Left ventricle myocardium inferior (tissue), 1 donor: Measurements from ENCODE around the gene PTGDR2. TPM values are rescaled to one million over a fixed set of nuclear protein-coding genes. Genes with fewer than 3 reads are reported as not detected.

ENCODE experiments used
- DNase-seq: peaks from one replicate; pipeline ENCODE4 v3.0.0-alpha.2; 2020
- H3K27ac ChIP-seq: fragments of 200-600 bp; replicated peaks from 2 replicates; pipeline ENCODE4 v1.8.0; 2021
- H3K27me3 ChIP-seq: fragments of 200-600 bp; 2 replicates; pipeline ENCODE4 v1.8.0; 2021; ENCODE audit warnings: low read depth
- H3K36me3 ChIP-seq: fragments of 200-600 bp; 2 replicates; pipeline ENCODE4 v1.8.0; 2021
- H3K4me1 ChIP-seq: fragments of 200-600 bp; 2 replicates; pipeline ENCODE4 v1.8.0; 2021
- H3K4me3 ChIP-seq: fragments of 200-600 bp; 2 replicates; pipeline ENCODE4 v1.8.0; 2021; ENCODE audit warnings: mild to moderate bottlenecking, moderate library complexity
- H3K9me3 ChIP-seq: fragments of 200-600 bp; replicated peaks from 2 replicates; pipeline ENCODE4 v1.8.0; 2021
- CTCF ChIP-seq: fragments of 200-600 bp; IDR thresholded peaks from 2 replicates; pipeline ENCODE4 v1.8.0; 2021; ENCODE audit warnings: antibody characterized with exemption, mild to moderate bottlenecking, borderline replicate concordance
- intact Hi-C: fragments of 100-400 bp; cut with micrococcal nuclease; formaldehyde crosslinking; loops from one replicate; pipeline ENCODE4 v1.11.0; 2022
- total RNA-seq: library from RNA; stranded (reverse); fragmentation: NEBNext Ultra II Directional; extraction: Animal tissue kit (Norgen Biotek cat#: 25700); gene quantifications from one replicate; pipeline ENCODE4 v1.2.1, GENCODE V29; 2021
- donor health status: DM: no; HTN: yes; CAD: no; lungs with severe emphysema.

PTGDR2 gene
- total RNA-seq, 1 donor from 2014 or later, result 2.3 TPM

GRCh38 chr11:60844870-60845221 lies 10.9 kb downstream of the PTGDR2 start:
- H3K27ac ChIP-seq, result no peak overlapping the region
- peaks cover 49% of the 10 kb centered on the region for H3K4me1 ChIP-seq
- H3K36me3 ChIP-seq, result peaks cover 23% of the 10 kb centered on the region
- intact Hi-C loops, result no loop called here
- H3K27me3 ChIP-seq, result no peaks in the 10 kb centered on the region
- no peak for TF ChIP-seq CTCF
- no peak overlapping the region for H3K4me3 ChIP-seq
- DNase-seq, result no peak
- H3K9me3 ChIP-seq, result no peaks in the 10 kb centered on the region

- no peak for TF ChIP-seq CTCF
- H3K4me1 ChIP-seq, result peaks cover 50% of the 10 kb centered on the region
- H3K9me3 ChIP-seq, result no peaks in the 10 kb centered on the region
- DNase-seq, result no peak
- H3K36me3 ChIP-seq, result peaks cover 17% of the 10 kb centered on the region
- H3K27me3 ChIP-seq, result no peaks in the 10 kb centered on the region
- H3K27ac ChIP-seq, result no peak overlapping the region
- H3K4me3 ChIP-seq, result peak overlapping the region; percentile 88
- intact Hi-C loops, result no loop called here
Observed at GRCh38 chr11:60844045-60844869, 11.5 kb downstream of the PTGDR2 start.

- Histone ChIP-seq H3K27ac (peak overlapping the region; percentile 88), H3K36me3 (peaks cover 4% of the 10 kb centered on the region), H3K9me3 (no peaks in the 10 kb centered on the region), H3K4me3 (peak overlapping the region; percentile 88), H3K27me3 (no peaks in the 10 kb centered on the region), H3K4me1 (peaks cover 50% of the 10 kb centered on the region)
- TF ChIP-seq CTCF, result no peak
- intact Hi-C loops, result no loop called here
- no peak for DNase-seq
Observed at GRCh38 chr11:60842668-60843600, 12.8 kb downstream of the PTGDR2 start.

- no peaks in the 10 kb centered on the region for H3K9me3 ChIP-seq
- no peaks in the 10 kb centered on the region for H3K27me3 ChIP-seq
- intact Hi-C loops, result no loop called here
- no peaks in the 10 kb centered on the region for H3K36me3 ChIP-seq
- TF ChIP-seq CTCF, result no peak
- DNase-seq, result peak; percentile 97
- H3K4me3 ChIP-seq, result peak within 1 kb of the TSS; percentile 88
- H3K27ac ChIP-seq, result peak within 1 kb of the TSS; percentile 88
- H3K4me1 ChIP-seq, result peaks cover 50% of the 10 kb centered on the region
Observed at GRCh38 chr11:60841797-60842667, 13.7 kb downstream of the PTGDR2 start, which contains the start of gene CCDC86. TSS of gene CCDC86 (plus strand) at chr11:60842113. CDS start at chr11:60842125, 12 bp downstream.
